Upper lobe of left lung (tissue), 4 donors: Measurements from ENCODE around the gene GRIK1.

Experiments used
- POLR2AphosphoS5 ChIP-seq, 2 donors: sonication (generic); formaldehyde crosslinking; IDR thresholded peaks; one replicate each; pipeline ENCODE4 v1.5.1; 2017; ENCODE audit warnings: antibody characterized with exemption in 2 of 2
- TF ChIP-seq, protein P1 (sequence below), 6 experiments: fragments of 450-650 bp in 4 of 6; fragments of 200-600 bp in 2 of 6; sonication (generic) in 2 of 6; IDR thresholded peaks; one replicate each; pipeline ENCODE4 v1.5.1; 2016 to 2019; ENCODE audit warnings: antibody characterized with exemption in 6 of 6

DNA sequence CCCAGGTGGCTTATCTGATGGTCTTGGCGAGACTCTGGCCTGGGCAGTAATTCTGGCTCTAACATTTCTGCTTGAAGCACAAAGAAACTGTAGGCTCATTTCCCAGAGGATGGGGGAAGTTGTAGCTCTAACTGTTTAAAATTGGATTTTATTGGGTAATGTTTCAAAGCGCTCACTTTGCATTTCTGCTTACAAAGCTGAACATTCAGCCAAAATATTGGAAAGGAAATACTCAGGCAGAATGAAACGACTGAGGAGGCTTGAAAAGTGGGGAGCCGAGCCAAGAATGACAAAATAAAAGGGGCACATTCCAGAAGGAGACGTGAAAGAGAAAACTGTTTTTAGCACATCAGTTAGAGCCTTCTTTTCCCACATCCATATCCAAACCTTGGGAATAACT, 202.6 kb downstream of the GRIK1 start:
- TF ChIP-seq, protein P1, sequence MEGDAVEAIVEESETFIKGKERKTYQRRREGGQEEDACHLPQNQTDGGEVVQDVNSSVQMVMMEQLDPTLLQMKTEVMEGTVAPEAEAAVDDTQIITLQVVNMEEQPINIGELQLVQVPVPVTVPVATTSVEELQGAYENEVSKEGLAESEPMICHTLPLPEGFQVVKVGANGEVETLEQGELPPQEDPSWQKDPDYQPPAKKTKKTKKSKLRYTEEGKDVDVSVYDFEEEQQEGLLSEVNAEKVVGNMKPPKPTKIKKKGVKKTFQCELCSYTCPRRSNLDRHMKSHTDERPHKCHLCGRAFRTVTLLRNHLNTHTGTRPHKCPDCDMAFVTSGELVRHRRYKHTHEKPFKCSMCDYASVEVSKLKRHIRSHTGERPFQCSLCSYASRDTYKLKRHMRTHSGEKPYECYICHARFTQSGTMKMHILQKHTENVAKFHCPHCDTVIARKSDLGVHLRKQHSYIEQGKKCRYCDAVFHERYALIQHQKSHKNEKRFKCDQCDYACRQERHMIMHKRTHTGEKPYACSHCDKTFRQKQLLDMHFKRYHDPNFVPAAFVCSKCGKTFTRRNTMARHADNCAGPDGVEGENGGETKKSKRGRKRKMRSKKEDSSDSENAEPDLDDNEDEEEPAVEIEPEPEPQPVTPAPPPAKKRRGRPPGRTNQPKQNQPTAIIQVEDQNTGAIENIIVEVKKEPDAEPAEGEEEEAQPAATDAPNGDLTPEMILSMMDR (IDR thresholded peaks at IDR 0.05) = no peak
- no peak for TF ChIP-seq POLR2AphosphoS5 (IDR thresholded peaks at IDR 0.05)
